K562 (cell line): ENCODE results near the gene PAX5. TPM values are rescaled to one million over a fixed set of nuclear protein-coding genes. Genes with fewer than 3 reads are reported as not detected.

ENCODE experiments used
- ATAC-seq: fragments of 200-7000 bp; cut with Tn5 transposase; 3 replicates; pipeline ENCODE4 v1.9.1; 2020; ENCODE audit warnings: moderate library complexity
- BruUV-seq: library from RNA; stranded (reverse); fragments of 400-500 nt; replicated peaks from 2 replicates; lab custom pipeline; 2021; lab: Mats Ljungman, UMichigan
- CTCF ChIA-PET: fragments of 300-600 bp; formaldehyde crosslinking; extraction: SDS; loops from one replicate; lab custom pipeline; 2021; ENCODE audit warnings: low intra/inter-chr PET ratio; lab: Yijun Ruan, JAX
- POLR2A ChIA-PET: fragments of 300-600, 350-650 bp; sonication (Branson Sonifier 250); formaldehyde crosslinking; extraction: SDS; loops from one replicate; lab custom pipeline; 2021; ENCODE audit warnings: antibody characterized with exemption, inconsistent platforms; lab: Yijun Ruan, JAX
- DNase-seq, 4 experiments: peaks; one replicate each; pipeline versions ENCODE4 v3.0.0 to v3.0.0-alpha.2; 2011 to 2018; ENCODE audit warnings: low spot score in 3 of 4, mixed read lengths in 3 of 4; ENCODE audit errors: extremely low read depth in 1 of 4
- FAIRE-seq: peaks from 2 replicates; lab custom pipeline; 2011; peaks lifted over from hg19 to GRCh38; lab: Jason Lieb, UNC
- H2AFZ ChIP-seq: 2 replicates; pipeline ENCODE4 v1.6.0; 2011; ENCODE audit warnings: low read depth, low read length, control low read depth, inconsistent platforms
- H3K27ac ChIP-seq: fragments of 200-600 bp; 3 replicates; pipeline ENCODE4 v1.8.0; 2011; ENCODE audit warnings: low read depth, mild to moderate bottlenecking, control low read depth, inconsistent platforms, low read length, moderate library complexity, mixed read lengths; ENCODE audit errors: extremely low read depth
- H3K27me3 ChIP-seq, 2 experiments: fragments of 300-600 bp in 1 of 2; 2 replicates in 1 of 2; 3 replicates in 1 of 2; pipeline versions ENCODE4 v1.6.0 to v1.8.0; 2011; ENCODE audit warnings: inconsistent platforms in 2 of 2, low read length in 2 of 2, mild to moderate bottlenecking in 1 of 2, mixed read lengths in 1 of 2, moderate library complexity in 1 of 2; ENCODE audit not compliant: control insufficient read depth in 2 of 2, insufficient read depth in 2 of 2
- H3K36me3 ChIP-seq: fragments of 300-600 bp; 3 replicates; pipeline ENCODE4 v1.8.0; 2011; ENCODE audit warnings: mild to moderate bottlenecking, low read length, inconsistent platforms; ENCODE audit not compliant: control insufficient read depth, insufficient read depth
- H3K4me1 ChIP-seq, 2 experiments: fragments of 200-600 bp in 1 of 2; replicated peaks in 1 of 2; 2 replicates in 1 of 2; 3 replicates in 1 of 2; pipeline versions ENCODE4 v1.5.1 to v1.8.0; 2011; ENCODE audit warnings: inconsistent platforms in 2 of 2, low read length in 2 of 2, mild to moderate bottlenecking in 1 of 2, mixed read lengths in 1 of 2, moderate library complexity in 1 of 2; ENCODE audit not compliant: control insufficient read depth in 2 of 2, insufficient read depth in 2 of 2
- H3K4me2 ChIP-seq: 2 replicates; pipeline ENCODE4 v1.6.1; 2011; ENCODE audit warnings: low read length, control low read depth, inconsistent platforms, mixed read lengths; ENCODE audit not compliant: insufficient read depth
- H3K4me3 ChIP-seq: fragments of 200-600 bp; sonication (generic), shearing (Covaris generic); 2 replicates; pipeline ENCODE4 v1.5.1; 2016; ENCODE audit warnings: control low read depth, inconsistent platforms
- H3K79me2 ChIP-seq: fragments of 200-600 bp; 3 replicates; pipeline ENCODE4 v1.8.0; 2011; ENCODE audit warnings: low read length, inconsistent platforms; ENCODE audit not compliant: control insufficient read depth, insufficient read depth
- H3K9ac ChIP-seq, 2 experiments: 2 replicates each; pipeline versions ENCODE4 v1.6.0 to v1.6.1; 2011; ENCODE audit warnings: low read depth in 2 of 2, low read length in 2 of 2, control low read depth in 1 of 2, inconsistent platforms in 1 of 2, mild to moderate bottlenecking in 1 of 2, mixed read lengths in 1 of 2; ENCODE audit not compliant: insufficient read depth in 1 of 2
- H3K9me1 ChIP-seq: one replicate; pipeline ENCODE4 v1.6.0; 2011; ENCODE audit warnings: inconsistent platforms, mild to moderate bottlenecking, low read length, moderate library complexity; ENCODE audit not compliant: control insufficient read depth, insufficient read depth
- H3K9me3 ChIP-seq: replicated peaks from 2 replicates; pipeline ENCODE4 v1.5.1; 2011; ENCODE audit warnings: low read depth, low read length, inconsistent platforms; ENCODE audit not compliant: control insufficient read depth, insufficient read depth
- H4K20me1 ChIP-seq: replicated peaks from 2 replicates; pipeline ENCODE4 v1.6.1; 2011; ENCODE audit warnings: low read length, inconsistent platforms, mixed read lengths; ENCODE audit not compliant: control insufficient read depth, insufficient read depth
- CBFA2T3 ChIP-seq: fragments of 450-650 bp; IDR thresholded peaks from 2 replicates; pipeline ENCODE4 v1.6.1; 2017
- CCNT2 ChIP-seq: IDR thresholded peaks from 2 replicates; pipeline ENCODE4 v1.6.1; 2011; ENCODE audit warnings: borderline replicate concordance, low read depth, mild to moderate bottlenecking, moderate library complexity, mixed read lengths, low read length; ENCODE audit not compliant: insufficient read length; ENCODE audit errors: extremely low read depth
- ILK ChIP-seq: fragments of 450-650 bp; IDR thresholded peaks from 2 replicates; pipeline ENCODE4 v1.6.1; 2016; ENCODE audit warnings: missing genetic modification characterization, low read depth, mild to moderate bottlenecking, missing compliant biosample characterization, moderate library complexity, borderline replicate concordance
- NCOA2 ChIP-seq, 2 experiments: fragments of 450-650 bp; IDR thresholded peaks; 2 replicates each; pipeline ENCODE4 v1.6.1; 2018; ENCODE audit warnings: mild to moderate bottlenecking in 2 of 2, moderate library complexity in 1 of 2; ENCODE audit not compliant: partially characterized antibody in 2 of 2
- NCOR1 ChIP-seq: fragments of 450-650 bp; IDR thresholded peaks from 2 replicates; pipeline ENCODE4 v1.6.1; 2016; ENCODE audit warnings: mild to moderate bottlenecking, moderate library complexity
- RREB1 ChIP-seq: fragments of 250-450 bp; sonication (Bioruptor Pico); IDR thresholded peaks from 2 replicates; pipeline ENCODE4 v1.4.0; 2020
- SIRT6 ChIP-seq: IDR thresholded peaks from one replicate; pipeline ENCODE4 v1.6.1; 2012; ENCODE audit warnings: low read depth, mild to moderate bottlenecking, control low read depth, inconsistent platforms, low read length, moderate library complexity
- SPI1 ChIP-seq: IDR thresholded peaks from 2 replicates; pipeline ENCODE4 v1.6.1; 2011; ENCODE audit warnings: low read depth, low read length, control low read depth, borderline replicate concordance
- ZNF174 ChIP-seq: fragments of 250-450 bp; sonication (Bioruptor Pico); IDR thresholded peaks from 2 replicates; pipeline ENCODE4 v1.4.0; 2020; ENCODE audit warnings: mild to moderate bottlenecking
- ZNF316 ChIP-seq: fragments of 450-650 bp; IDR thresholded peaks from 2 replicates; pipeline ENCODE4 v1.6.1; 2016
- ZNF57 ChIP-seq: fragments of 450-650 bp; formaldehyde crosslinking; IDR thresholded peaks from 2 replicates; pipeline ENCODE4 v1.4.0; 2020; ENCODE audit warnings: mild to moderate bottlenecking, moderate library complexity
- WGBS: fragments of 100-300 bp; shearing (Covaris generic); methylation state at CpG from one replicate; pipeline ENCODE4 v1.1.6; 2016; ENCODE audit warnings: low coverage, mixed read lengths; ENCODE audit not compliant: insufficient coverage; ENCODE audit errors: missing lambda C conversion rate; 5-methylcytosine and 5-hydroxymethylcytosine counted together
- in situ Hi-C: fragments of 300-500 bp; cut with MboI; formaldehyde crosslinking; loops from 4 replicates; pipeline ENCODE4 v1.15.0; 2018; ENCODE audit warnings: inconsistent platforms, mixed read lengths
- intact Hi-C: fragments of 100-400 bp; cut with micrococcal nuclease; formaldehyde crosslinking; loops from 2 replicates; pipeline ENCODE4 v1.14.2; 2022
- polyA plus RNA-seq, 8 experiments: library from polyadenylated mRNA; depleted of rRNA in 4 of 8; stranded (reverse) in 5 of 8; unstranded in 3 of 8; fragments of >200 nt; fragmentation: Nextera tagmentation in 2 of 8; fragmentation: Illumina TruSeq in 1 of 8; extraction: Ambion mirVana in 2 of 8; extraction: Trizol in 1 of 8; gene quantifications; 2 replicates each; pipeline versions ENCODE4 v1.2.1 to v1.2.3, GENCODE V29; 2011 to 2014; ENCODE audit warnings: inconsistent platforms in 1 of 8, missing spikeins in 1 of 8
- total RNA-seq, 7 experiments: library from RNA; depleted of rRNA in 6 of 7; stranded (reverse); fragments of >200 nt in 6 of 7; fragmentation: Illumina TruSeq in 2 of 7; extraction: Trizol in 2 of 7; gene quantifications; 2 replicates each; pipeline versions ENCODE4 v1.2.1 to v1.2.3, GENCODE V29; 2011 to 2021; ENCODE audit warnings: low replicate concordance in 1 of 7
- TF ChIP-seq, protein P1 (sequence below): fragments of 250-450 bp; sonication (Bioruptor Pico); IDR thresholded peaks from 2 replicates; pipeline ENCODE4 v1.8.0; 2021; ENCODE audit warnings: moderate library complexity, mild to moderate bottlenecking, inconsistent platforms

The PAX5 gene
- total and polyA plus RNA-seq, 9 of the 15 experiments (the other 6 are each of a cell fraction or from before 2014, with no cell fraction given), result 0.03 to 0.09 TPM; not detected in 7

- in situ Hi-C loops (no loop called here), intact Hi-C loops (no loop called here)
- ChIA-PET POLR2A (no interaction called here), CTCF (no interaction called here)
- Histone ChIP-seq H3K36me3 (no peaks in the 10 kb centered on the region), H3K27me3 (peaks cover 0 to 20% of the 10 kb centered on the region in 2 experiments; a peak in 2 of 5 replicates), H3K9ac (no peak overlapping the region), H3K4me1 (peaks cover 0 to 5% of the 10 kb centered on the region in 2 experiments; a peak in 2 of 5 replicates), H3K79me2 (no peaks in the 10 kb centered on the region), H3K27ac (no peak overlapping the region), H3K9me1 (no peaks in the 10 kb centered on the region), H3K4me2 (no peak overlapping the region), H3K9me3 (no peaks in the 10 kb centered on the region), H2AFZ (no peak overlapping the region), H3K4me3 (no peak overlapping the region), H4K20me1 (no peaks in the 10 kb centered on the region)
- BruUV-seq, result no TSS peak
- 0% methylated on average over 6 of the region's 6 CpGs for WGBS
- TF ChIP-seq CBFA2T3 (no peak), ILK (tag) (no peak), NCOA2 (IDR thresholded peaks at IDR 0.05; ENCODE audit: partially characterized antibody in 2 of 2) (no peak), NCOR1 (no peak), ZNF174 (CRISPR knock-in tag) (no peak), RREB1 (CRISPR knock-in tag) (no peak), ZNF57 (no peak), SIRT6 (no peak), CCNT2 (no peak), SPI1 (no peak), ZNF316 (no peak)
- TF ChIP-seq, protein P1, sequence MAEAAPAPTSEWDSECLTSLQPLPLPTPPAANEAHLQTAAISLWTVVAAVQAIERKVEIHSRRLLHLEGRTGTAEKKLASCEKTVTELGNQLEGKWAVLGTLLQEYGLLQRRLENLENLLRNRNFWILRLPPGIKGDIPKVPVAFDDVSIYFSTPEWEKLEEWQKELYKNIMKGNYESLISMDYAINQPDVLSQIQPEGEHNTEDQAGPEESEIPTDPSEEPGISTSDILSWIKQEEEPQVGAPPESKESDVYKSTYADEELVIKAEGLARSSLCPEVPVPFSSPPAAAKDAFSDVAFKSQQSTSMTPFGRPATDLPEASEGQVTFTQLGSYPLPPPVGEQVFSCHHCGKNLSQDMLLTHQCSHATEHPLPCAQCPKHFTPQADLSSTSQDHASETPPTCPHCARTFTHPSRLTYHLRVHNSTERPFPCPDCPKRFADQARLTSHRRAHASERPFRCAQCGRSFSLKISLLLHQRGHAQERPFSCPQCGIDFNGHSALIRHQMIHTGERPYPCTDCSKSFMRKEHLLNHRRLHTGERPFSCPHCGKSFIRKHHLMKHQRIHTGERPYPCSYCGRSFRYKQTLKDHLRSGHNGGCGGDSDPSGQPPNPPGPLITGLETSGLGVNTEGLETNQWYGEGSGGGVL, result no peak
- no peak for DNase-seq
- ATAC-seq, result no peak
- no peak for FAIRE-seq
Observed at GRCh38 chr9:36884721-36885120, 149.3 kb downstream of the PAX5 start.
